Measurements from ENCODE around the gene RASA2. TPM values are rescaled to one million over a fixed set of nuclear protein-coding genes. Genes with fewer than 3 reads are reported as not detected.
"Not testable (repeated sequence)": the region's sequence is repeated elsewhere in the genome, so short reads cannot be mapped to it uniquely, and the experiment has no call there.

Gene RASA2
- total and polyA plus RNA-seq, 2 of the 8 experiments (the other 6 are each of a cell fraction or from before 2014, with no cell fraction given), result 3.5 to 15.9 TPM

- H3K18ac ChIP-seq (ENCODE audit: extremely low read depth, low read length); FAIRE-seq; H4K91ac ChIP-seq (replicated peaks; ENCODE audit: insufficient read length, low read length); H3K9ac ChIP-seq (replicated peaks in 1 of 4; ENCODE audit: extremely low read depth in 1 of 4, low read depth in 3 of 4, low read length in 3 of 4); H3K27me3 ChIP-seq (replicated peaks in 1 of 4; ENCODE audit: control insufficient read depth in 3 of 4, extremely low read depth in 1 of 4, insufficient read depth in 3 of 4, low read length in 3 of 4); H3K4ac ChIP-seq (replicated peaks; ENCODE audit: insufficient read length, low read depth, low read length); H2BK15ac ChIP-seq (ENCODE audit: low read length); H2BK120ac ChIP-seq (replicated peaks; ENCODE audit: low read depth, low read length); H4K5ac ChIP-seq (ENCODE audit: insufficient read length, low read depth, low read length); H3K4me2 ChIP-seq (ENCODE audit: insufficient read depth in 1 of 2, low read depth in 2 of 2, low read length in 2 of 2); H3K23ac ChIP-seq (ENCODE audit: insufficient read length); H3K4me3 ChIP-seq (ENCODE audit: extremely low read depth in 1 of 4, insufficient read depth in 2 of 4, low read depth in 3 of 4, low read length in 4 of 4); H2BK12ac ChIP-seq (ENCODE audit: low read depth, low read length); H3K56ac ChIP-seq (replicated peaks; ENCODE audit: insufficient read length, low read depth, low read length); H3K23me2 ChIP-seq (ENCODE audit: low read depth, low read length); H2AFZ ChIP-seq (ENCODE audit: low read length); H2AK5ac ChIP-seq (ENCODE audit: low read depth, low read length); H2BK20ac ChIP-seq (ENCODE audit: low read length); H3K36me3 ChIP-seq (ENCODE audit: control insufficient read depth in 2 of 4, insufficient read depth in 4 of 4, low read length in 3 of 4); H3K4me1 ChIP-seq (replicated peaks in 1 of 4; ENCODE audit: control insufficient read depth in 3 of 4, insufficient read depth in 4 of 4, low read length in 3 of 4); H3K27ac ChIP-seq (ENCODE audit: low read depth, low read length); H4K20me1 ChIP-seq (replicated peaks in 1 of 2; ENCODE audit: control insufficient read depth in 1 of 2, insufficient read depth in 2 of 2, low read length in 2 of 2); H2BK5ac ChIP-seq (ENCODE audit: low read depth, low read length); H3K79me1 ChIP-seq (ENCODE audit: low read depth, low read length); H4K8ac ChIP-seq (ENCODE audit: extremely low read depth, insufficient read depth, low read length); DNase-seq (ENCODE audit: low read depth in 1 of 2, low spot score in 2 of 2); H3K14ac ChIP-seq (ENCODE audit: insufficient read length); H3K9me3 ChIP-seq (ENCODE audit: insufficient read depth in 2 of 2, low read depth in 1 of 2, low read length in 1 of 2): not testable (repeated sequence)
- ChIA-PET CTCF (ENCODE audit: partially characterized antibody) (interaction anchor here (0.6 to 1.0 kb wide), 3 partner anchors 26 to 194 kb away, joined by 3 to 4 read pairs (median 3); no protein-coding TSS in a partner anchor), POLR2A (ENCODE audit: partially characterized antibody) (interaction anchor here (3.1 kb wide), 1 partner anchor 10 kb away, joined by 14 read pairs; the partner anchor contains the start of gene RASA2)
- 95% methylated on average over 4 of the region's 4 CpGs; no CpG with 5 or more reads in 1 of the 2 experiments for WGBS, 2 experiments (ENCODE audit: extremely low coverage in 1 of 2, insufficient coverage in 1 of 2, insufficient read length in 1 of 2, insufficient replicate concordance in 2 of 2, low coverage in 1 of 2, low lambda C conversion rate in 2 of 2, missing lambda C conversion rate in 1 of 2)
- peaks cover 3 to 76% of the 10 kb centered on the region in 2 experiments; a peak in 2 of 4 replicates for H3K79me2 ChIP-seq (ENCODE audit: control insufficient read depth in 1 of 2, insufficient read depth in 2 of 2, low read length in 2 of 2)
These were observed 10.8 kb downstream of the RASA2 start for GRCh38 chr3:141497589-141497988.

All from H1 (cell line).